Subcutaneous adipose tissue (tissue), 4 donors: ENCODE measurements around the gene CLEC4G. TPM values are rescaled to one million over a fixed set of nuclear protein-coding genes. Genes with fewer than 3 reads are reported as not detected.

Experiments
- CTCF ChIP-seq: fragments of 450-650 bp; IDR thresholded peaks from one replicate; pipeline ENCODE4 v1.5.1; 2016; ENCODE audit warnings: low read depth, mild to moderate bottlenecking, control low read depth, antibody characterized with exemption, moderate library complexity
- total RNA-seq, 4 donors: library from RNA; depleted of rRNA; stranded (reverse); fragments of >200 nt; gene quantifications; one replicate each; pipeline ENCODE4 v1.1.0, GENCODE V29; 2016

Gene CLEC4G
- total RNA-seq, 4 donors from 2014 or later, result 1.7 to 4.0 (median 3.1) TPM

GRCh38 chr19:7731218-7731595 lies 703 bp downstream of the CLEC4G start:
- TF ChIP-seq CTCF, result no peak

GRCh38 chr19:7730286-7731217 lies 1.4 kb downstream of the CLEC4G start:
- no peak for TF ChIP-seq CTCF

GRCh38 chr19:7729831-7730285 lies 2.1 kb downstream of the CLEC4G start:
- no peak for TF ChIP-seq CTCF

GRCh38 chr19:7729211-7729610 lies 2.7 kb downstream of the CLEC4G start:
- no peak for TF ChIP-seq CTCF

- no peak for TF ChIP-seq CTCF
Measured at GRCh38 chr19:7725791-7726190, 6.1 kb downstream of the CLEC4G start.

- TF ChIP-seq CTCF, result no peak
Measured at GRCh38 chr19:7722231-7722651, 9.7 kb downstream of the CLEC4G start.

GRCh38 chr19:7720351-7720750 lies 11.6 kb downstream of the CLEC4G start:
- no peak for TF ChIP-seq CTCF
